ENCODE data around the gene POLR1C. TPM values are rescaled to one million over a fixed set of nuclear protein-coding genes. Genes with fewer than 3 reads are reported as not detected.
A peak's percentile ranks its signal among the peaks of the same experiment; 100 is the strongest.

The POLR1C gene
- total RNA-seq, 1 donor from 2014 or later = 75.6 TPM

DNA sequence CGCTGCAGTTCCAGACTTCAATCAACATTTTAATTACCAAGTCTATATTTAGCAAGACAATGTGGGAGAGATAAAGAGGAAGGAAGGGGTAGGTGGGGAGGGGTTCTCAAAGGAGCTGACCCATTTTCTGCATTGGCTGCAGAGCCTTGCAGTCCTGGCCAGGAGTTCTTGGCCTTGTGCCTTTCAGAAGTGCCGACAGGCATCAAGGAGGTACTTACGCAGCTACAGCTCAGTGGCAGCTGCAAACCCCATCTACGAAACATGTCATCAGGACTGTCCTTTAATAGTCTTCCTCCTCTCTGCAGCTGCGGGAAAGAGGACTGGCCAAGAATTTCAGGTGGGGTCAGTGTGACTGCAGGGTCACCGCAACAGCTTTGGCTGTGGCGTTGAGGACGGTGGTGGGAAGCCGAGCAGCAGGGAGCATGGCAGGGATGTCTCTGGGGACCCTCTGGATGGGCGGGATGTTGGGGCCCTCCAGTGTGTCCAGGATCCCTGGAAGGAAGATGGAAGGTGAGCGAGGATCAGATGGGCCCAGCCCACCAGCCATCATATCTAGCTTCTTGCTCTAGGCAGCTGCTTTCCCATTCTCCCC is 5.0 kb upstream of the POLR1C start:
- intact Hi-C loops (cut with micrococcal nuclease) = loop anchor here (5.0 to 10.0 kb wide), 4 partner anchors 265 to 947 kb away; partner anchors contain the start of genes NFKBIE and UBR2
- Mint-ChIP-seq H3K36me3 (ENCODE audit: low read depth) (peaks cover 47% of the 10 kb centered on the region), H3K9me3 (no peaks in the 10 kb centered on the region), H3K4me3 (no peak overlapping the region), H3K27ac (no peak overlapping the region), H3K27me3 (peaks cover 9% of the 10 kb centered on the region), H3K4me1 (peaks cover 45% of the 10 kb centered on the region)
- CTCF ChIA-PET = no interaction called here
- TF ChIP-seq, protein P1, sequence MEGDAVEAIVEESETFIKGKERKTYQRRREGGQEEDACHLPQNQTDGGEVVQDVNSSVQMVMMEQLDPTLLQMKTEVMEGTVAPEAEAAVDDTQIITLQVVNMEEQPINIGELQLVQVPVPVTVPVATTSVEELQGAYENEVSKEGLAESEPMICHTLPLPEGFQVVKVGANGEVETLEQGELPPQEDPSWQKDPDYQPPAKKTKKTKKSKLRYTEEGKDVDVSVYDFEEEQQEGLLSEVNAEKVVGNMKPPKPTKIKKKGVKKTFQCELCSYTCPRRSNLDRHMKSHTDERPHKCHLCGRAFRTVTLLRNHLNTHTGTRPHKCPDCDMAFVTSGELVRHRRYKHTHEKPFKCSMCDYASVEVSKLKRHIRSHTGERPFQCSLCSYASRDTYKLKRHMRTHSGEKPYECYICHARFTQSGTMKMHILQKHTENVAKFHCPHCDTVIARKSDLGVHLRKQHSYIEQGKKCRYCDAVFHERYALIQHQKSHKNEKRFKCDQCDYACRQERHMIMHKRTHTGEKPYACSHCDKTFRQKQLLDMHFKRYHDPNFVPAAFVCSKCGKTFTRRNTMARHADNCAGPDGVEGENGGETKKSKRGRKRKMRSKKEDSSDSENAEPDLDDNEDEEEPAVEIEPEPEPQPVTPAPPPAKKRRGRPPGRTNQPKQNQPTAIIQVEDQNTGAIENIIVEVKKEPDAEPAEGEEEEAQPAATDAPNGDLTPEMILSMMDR (IDR thresholded peaks at IDR 0.05) = no peak
- DNase-seq (no peak), ATAC-seq (ENCODE audit: low read depth) (no peak)
- POLR2A ChIA-PET = interaction anchor here (1.9 kb wide), 1 partner anchor 35 kb away, joined by 11 read pairs; the partner anchor contains the start of gene TJAP1

DNA sequence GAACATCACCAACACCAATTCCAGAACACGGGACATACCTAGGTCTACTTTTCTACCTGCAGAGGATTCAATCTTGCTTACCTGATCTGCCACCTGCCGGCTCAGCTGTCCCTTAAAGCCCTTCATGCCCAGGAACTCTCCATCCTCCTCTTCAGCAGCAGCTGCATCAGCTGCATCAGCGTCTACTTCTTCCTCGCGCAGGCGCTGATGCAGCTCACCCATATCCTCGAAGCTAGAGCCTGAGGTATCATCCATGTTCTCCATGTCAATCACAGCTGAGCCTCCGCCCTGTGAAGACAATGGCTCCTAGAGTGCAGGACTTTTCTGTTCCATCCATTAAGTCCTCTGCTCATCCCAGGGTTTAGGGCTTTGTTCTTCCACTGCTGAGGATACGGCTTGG is 1.1 kb upstream of the POLR1C start:
- ChIA-PET CTCF (interaction anchor here (2.6 kb wide), 1 partner anchor 9 kb away, joined by 13 read pairs; no protein-coding TSS in a partner anchor), POLR2A (interaction anchor here (0.5 to 2.5 kb wide), 6 partner anchors 60 to 462 kb away, joined by 3 to 11 read pairs (median 4); partner anchors contain the start of genes ABCC10, POLH, XPO5 and ZNF318)
- H3K4me1 Mint-ChIP-seq = peaks cover 29% of the 10 kb centered on the region
- no peaks in the 10 kb centered on the region for H3K9me3 Mint-ChIP-seq
- ATAC-seq (ENCODE audit: low read depth) = no peak
- H3K27ac Mint-ChIP-seq = peak overlapping the region; percentile 54
- H3K36me3 Mint-ChIP-seq (ENCODE audit: low read depth) = peaks cover 46% of the 10 kb centered on the region
- intact Hi-C loops (cut with micrococcal nuclease) = loop anchor here (2.0 to 10.0 kb wide), 6 partner anchors 255 to 951 kb away; partner anchors contain the start of genes MEA1, NFKBIE, SRF and UBR2
- DNase-seq = no peak
- H3K27me3 Mint-ChIP-seq = no peaks in the 10 kb centered on the region
- TF ChIP-seq, protein P1 (IDR thresholded peaks at IDR 0.05) = no peak
- H3K4me3 Mint-ChIP-seq = no peak overlapping the region

DNA sequence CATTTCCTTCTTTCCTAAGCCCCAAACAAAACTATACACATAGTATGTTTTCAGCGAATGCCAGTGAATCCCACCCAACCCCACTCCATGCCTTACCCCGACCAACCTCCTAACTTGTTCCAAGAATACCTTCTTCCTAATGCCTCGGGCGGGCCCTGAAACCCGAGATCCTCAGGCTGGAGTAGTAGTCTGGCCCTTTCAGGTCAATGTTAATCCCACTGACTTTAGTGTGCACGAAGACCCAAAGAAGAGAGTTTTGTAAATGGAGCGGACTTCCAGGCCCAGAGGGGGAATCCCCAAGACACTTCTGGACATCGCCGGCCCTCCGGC is 557 bp upstream of the POLR1C start:
- ChIA-PET CTCF (interaction anchor here (1.2 to 2.6 kb wide), 2 partner anchors 10 to 287 kb away, joined by 3 to 13 read pairs; partner anchors contain the start of gene DNPH1), POLR2A (interaction anchor here (0.5 to 2.5 kb wide), 16 partner anchors 9 to 637 kb away, joined by 3 to 15 read pairs (median 4); partner anchors contain the start of genes ABCC10, CNPY3, CUL7 and GTPBP2)
- H3K36me3 Mint-ChIP-seq (ENCODE audit: low read depth) = peaks cover 43% of the 10 kb centered on the region
- H3K9me3 Mint-ChIP-seq = no peaks in the 10 kb centered on the region
- H3K27me3 Mint-ChIP-seq = no peaks in the 10 kb centered on the region
- intact Hi-C loops (cut with micrococcal nuclease) = loop anchor here (2.0 to 10.0 kb wide), 6 partner anchors 254 to 952 kb away; partner anchors contain the start of genes MEA1, NFKBIE, SRF and UBR2
- ATAC-seq (ENCODE audit: low read depth) (peak; percentile 2), DNase-seq (no peak)
- H3K27ac Mint-ChIP-seq = no peak overlapping the region
- peaks cover 29% of the 10 kb centered on the region for H3K4me1 Mint-ChIP-seq
- TF ChIP-seq, protein P1 (IDR thresholded peaks at IDR 0.05) = no peak
- H3K4me3 Mint-ChIP-seq = no peak overlapping the region

DNA sequence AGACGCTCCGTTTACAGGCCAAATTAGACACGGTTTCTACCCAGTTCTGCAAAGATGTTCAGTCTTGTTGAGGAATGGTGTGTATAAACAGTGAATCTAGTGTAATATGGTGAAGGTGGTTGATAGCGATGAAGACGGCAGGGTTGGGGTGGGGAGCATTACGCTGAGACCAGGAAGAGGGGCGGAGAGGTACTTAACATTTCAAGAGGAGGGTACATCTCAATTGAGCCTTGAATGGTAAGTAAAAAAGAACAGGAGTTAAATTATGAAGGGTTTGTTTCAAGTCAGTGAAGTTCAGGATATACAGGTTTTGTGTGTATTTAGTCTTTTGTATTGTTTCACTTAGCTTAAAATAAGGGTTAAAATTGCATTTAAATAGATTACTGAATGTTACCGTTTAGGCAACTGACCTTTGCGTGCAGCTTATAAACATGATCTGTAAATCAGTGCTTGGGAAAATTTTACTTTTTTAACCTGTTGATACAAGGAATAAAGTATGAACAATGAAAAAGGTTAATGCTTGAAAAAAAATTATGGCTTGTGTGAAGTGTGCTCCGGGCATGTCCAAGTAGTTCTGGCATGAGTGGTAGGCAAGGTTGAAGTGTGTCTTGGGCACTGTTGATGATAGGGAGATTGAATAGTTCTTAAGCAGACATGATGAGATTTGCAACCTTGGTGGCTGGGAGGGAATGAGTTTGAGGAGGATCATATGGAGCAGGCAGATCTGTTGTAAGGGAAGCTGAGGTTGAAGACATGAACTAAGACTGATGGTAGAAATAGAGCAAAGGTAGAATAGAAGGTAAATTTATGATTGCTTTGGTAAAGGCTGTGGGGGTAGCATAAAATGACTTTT is 842 bp downstream of the POLR1C start:
- no peak overlapping the region for H3K4me3 Mint-ChIP-seq
- DNase-seq (no peak), ATAC-seq (ENCODE audit: low read depth) (peak; percentile 16)
- TF ChIP-seq, protein P1 (IDR thresholded peaks at IDR 0.05) = no peak
- H3K27me3 Mint-ChIP-seq = no peaks in the 10 kb centered on the region
- no peaks in the 10 kb centered on the region for H3K9me3 Mint-ChIP-seq
- H3K27ac Mint-ChIP-seq = no peak overlapping the region
- peaks cover 29% of the 10 kb centered on the region for H3K36me3 Mint-ChIP-seq (ENCODE audit: low read depth)
- peaks cover 29% of the 10 kb centered on the region for H3K4me1 Mint-ChIP-seq
- intact Hi-C loops (cut with micrococcal nuclease) = loop anchor here (1.0 to 10.0 kb wide), 10 partner anchors 40 to 953 kb away; partner anchors contain the start of genes GTPBP2, KLC4, MEA1 and MRPL2
- CTCF ChIA-PET = interaction anchor here (1.4 to 2.6 kb wide), 2 partner anchors 8 to 11 kb away, joined by 4 to 13 read pairs; partner anchors contain the start of gene LRRC73
- POLR2A ChIA-PET = interaction anchor here (0.6 to 2.5 kb wide), 12 partner anchors 11 to 772 kb away, joined by 3 to 15 read pairs (median 6); partner anchors contain the start of genes ABCC10, CUL7, GTPBP2 and POLH

Data from activated B cell treated with CpG ODN at 0.5 μM for 24 hours (primary cell).